Osteocyte (in vitro differentiated cells): ENCODE results near the gene TMEM169. TPM values are rescaled to one million over a fixed set of nuclear protein-coding genes. Genes with fewer than 3 reads are reported as not detected.

Experiments used
- DNase-seq: peaks from one replicate; pipeline ENCODE4 v3.0.0; 2021; ENCODE audit warnings: mixed read lengths; ENCODE audit not compliant: unreplicated experiment; ENCODE audit errors: extremely low spot score
- H3K27ac Mint-ChIP-seq: one replicate; pipeline ENCODE4 v1.8.0; 2021; ENCODE audit warnings: mild to moderate bottlenecking, mixed read lengths; ENCODE audit not compliant: unreplicated experiment
- H3K27me3 Mint-ChIP-seq: one replicate; pipeline ENCODE4 v1.8.0; 2021; ENCODE audit warnings: mixed read lengths; ENCODE audit not compliant: unreplicated experiment
- H3K36me3 Mint-ChIP-seq: one replicate; pipeline ENCODE4 v1.8.0; 2021; ENCODE audit warnings: mixed read lengths; ENCODE audit not compliant: unreplicated experiment
- H3K4me1 Mint-ChIP-seq: one replicate; pipeline ENCODE4 v1.8.0; 2021; ENCODE audit warnings: mixed read lengths; ENCODE audit not compliant: unreplicated experiment
- H3K4me3 Mint-ChIP-seq: one replicate; pipeline ENCODE4 v1.8.0; 2021; ENCODE audit warnings: mild to moderate bottlenecking, moderate library complexity, mixed read lengths; ENCODE audit not compliant: unreplicated experiment
- H3K9me3 Mint-ChIP-seq: one replicate; pipeline ENCODE4 v1.8.0; 2021; ENCODE audit warnings: mixed read lengths; ENCODE audit not compliant: unreplicated experiment
- CTCF ChIP-seq: fragments of 200-600 bp; sonication (generic); IDR thresholded peaks from 2 replicates; pipeline ENCODE4 v1.5.0; 2021; ENCODE audit warnings: antibody characterized with exemption, mild to moderate bottlenecking, moderate library complexity
- total RNA-seq: library from RNA; stranded (reverse); gene quantifications from 2 replicates; pipeline ENCODE4 v1.2.1, GENCODE V29; 2021

The TMEM169 gene
- total RNA-seq, 1 donor from 2014 or later = 1.5 TPM

- no peaks in the 10 kb centered on the region for H3K9me3 Mint-ChIP-seq
- TF ChIP-seq CTCF = no peak
- H3K4me1 Mint-ChIP-seq = peaks cover 21% of the 10 kb centered on the region
- no peak for DNase-seq
- no peak overlapping the region for H3K27ac Mint-ChIP-seq
- H3K36me3 Mint-ChIP-seq = peaks cover 83% of the 10 kb centered on the region
- no peak overlapping the region for H3K4me3 Mint-ChIP-seq
- no peaks in the 10 kb centered on the region for H3K27me3 Mint-ChIP-seq
Observed at GRCh38 chr2:216121255-216121654, 39.5 kb downstream of the TMEM169 start.

GRCh38 chr2:216126943-216127342, 45.2 kb downstream of the TMEM169 start:
- Mint-ChIP-seq H3K9me3 (no peaks in the 10 kb centered on the region), H3K36me3 (peaks cover 71% of the 10 kb centered on the region)
- TF ChIP-seq CTCF = no peak

GRCh38 chr2:216130346-216130971, 48.7 kb downstream of the TMEM169 start:
- Mint-ChIP-seq H3K27ac (no peak overlapping the region), H3K9me3 (no peaks in the 10 kb centered on the region), H3K27me3 (no peaks in the 10 kb centered on the region), H3K4me3 (no peak overlapping the region), H3K4me1 (no peaks in the 10 kb centered on the region), H3K36me3 (peaks cover 73% of the 10 kb centered on the region)
- no peak for TF ChIP-seq CTCF
- DNase-seq = no peak

More at GRCh38 chr2:216126943-216127342, 45.2 kb downstream of the TMEM169 start:
- DNase-seq = no peak
- no peaks in the 10 kb centered on the region for H3K27me3 Mint-ChIP-seq
- H3K4me3 Mint-ChIP-seq = no peak overlapping the region
- no peak overlapping the region for H3K27ac Mint-ChIP-seq
- H3K4me1 Mint-ChIP-seq = no peaks in the 10 kb centered on the region

- no peak for TF ChIP-seq CTCF
- H3K36me3 Mint-ChIP-seq = peaks cover 72% of the 10 kb centered on the region
Observed at GRCh38 chr2:216131175-216131926, 49.6 kb downstream of the TMEM169 start.

GRCh38 chr2:216132585-216132984, 50.9 kb downstream of the TMEM169 start:
- Mint-ChIP-seq H3K4me1 (no peaks in the 10 kb centered on the region), H3K36me3 (peaks cover 74% of the 10 kb centered on the region), H3K27ac (no peak overlapping the region), H3K4me3 (no peak overlapping the region), H3K27me3 (no peaks in the 10 kb centered on the region), H3K9me3 (no peaks in the 10 kb centered on the region)
- TF ChIP-seq CTCF = no peak
- DNase-seq = no peak

More at GRCh38 chr2:216131175-216131926, 49.6 kb downstream of the TMEM169 start:
- H3K27me3 Mint-ChIP-seq = no peaks in the 10 kb centered on the region
- no peaks in the 10 kb centered on the region for H3K9me3 Mint-ChIP-seq
- no peak for DNase-seq
- no peak overlapping the region for H3K27ac Mint-ChIP-seq
- no peak overlapping the region for H3K4me3 Mint-ChIP-seq
- no peaks in the 10 kb centered on the region for H3K4me1 Mint-ChIP-seq
